B cell (primary cell): Measurements from ENCODE around the gene OR10G4. TPM values are rescaled to one million over a fixed set of nuclear protein-coding genes. Genes with fewer than 3 reads are reported as not detected.

ENCODE experiments used
- ATAC-seq: fragments of 200-7000 bp; cut with Tn5 transposase; one replicate; pipeline ENCODE4 v1.10.0; 2021; ENCODE audit warnings: low read depth, mild to moderate bottlenecking, moderate number of reproducible peaks, moderate library complexity
- CTCF ChIA-PET: fragments of 350-600 bp; sonication (Branson Sonifier 250); formaldehyde crosslinking; loops from one replicate; lab custom pipeline; 2021; ENCODE audit warnings: antibody characterized with exemption, inconsistent platforms; lab: Charles Lee
- POLR2A ChIA-PET: fragments of 350-600 bp; sonication (Branson Sonifier 250); formaldehyde crosslinking; loops from one replicate; lab custom pipeline; 2021; ENCODE audit warnings: antibody characterized with exemption; lab: Charles Lee
- DNase-seq: peaks from one replicate; pipeline ENCODE4 v3.0.0; 2013
- H2AFZ ChIP-seq: 2 replicates; pipeline ENCODE4 v1.6.1; 2012; ENCODE audit warnings: mild to moderate bottlenecking, low read depth, low read length; ENCODE audit not compliant: insufficient read depth, poor library complexity, severe bottlenecking
- H3K27ac ChIP-seq, 2 donors: 1 replicate in 1 of 2; 2 replicates in 1 of 2; pipeline ENCODE4 v1.5.1; 2012 to 2013; ENCODE audit warnings: low read length in 2 of 2, mild to moderate bottlenecking in 2 of 2, moderate library complexity in 1 of 2
- H3K27me3 ChIP-seq, 4 experiments: fragments of 200-600 bp in 1 of 4; sonication (generic) in 1 of 4; replicated peaks in 1 of 4; 1 replicate in 2 of 4; 2 replicates in 2 of 4; pipeline versions ENCODE4 v1.6.1 to v1.7.0; 2013 to 2016; ENCODE audit warnings: low read length in 3 of 4, mild to moderate bottlenecking in 2 of 4, mixed read lengths in 1 of 4, moderate library complexity in 1 of 4; ENCODE audit not compliant: insufficient read depth in 4 of 4, control insufficient read depth in 3 of 4; ENCODE audit errors: control extremely low read depth in 1 of 4
- H3K36me3 ChIP-seq, 2 experiments: replicated peaks in 1 of 2; 1 replicate in 1 of 2; 2 replicates in 1 of 2; pipeline versions ENCODE4 v1.6.1 to v1.7.1; 2013; ENCODE audit warnings: low read length in 1 of 2; ENCODE audit not compliant: insufficient read depth in 2 of 2, control insufficient read depth in 1 of 2; ENCODE audit errors: control extremely low read depth in 1 of 2, extremely low read depth in 1 of 2
- H3K4me1 ChIP-seq, 2 donors: fragments of 200-600 bp in 1 of 2; sonication (generic) in 1 of 2; 1 replicate in 1 of 2; 2 replicates in 1 of 2; pipeline versions ENCODE4 v1.5.1 to v1.6.1; 2013 to 2017; ENCODE audit warnings: low read length in 2 of 2; ENCODE audit not compliant: control insufficient read depth in 2 of 2, insufficient read depth in 2 of 2
- H3K4me2 ChIP-seq: replicated peaks from 2 replicates; pipeline ENCODE3; 2012; ENCODE audit warnings: mild to moderate bottlenecking, low read depth, low read length; ENCODE audit not compliant: poor library complexity, severe bottlenecking
- H3K4me3 ChIP-seq, 5 experiments: fragments of 200-600 bp in 1 of 5; sonication (generic) in 1 of 5; 1 replicate in 3 of 5; 2 replicates in 2 of 5; pipeline versions ENCODE4 v1.5.1 to v1.7.0; 2011 to 2016; ENCODE audit warnings: low read length in 4 of 5, mild to moderate bottlenecking in 4 of 5, low read depth in 2 of 5, control low read depth in 1 of 5, moderate library complexity in 1 of 5; ENCODE audit not compliant: insufficient read depth in 1 of 5; ENCODE audit errors: control extremely low read depth in 1 of 5, extremely low read depth in 1 of 5
- H3K79me2 ChIP-seq: fragments of 200-600 bp; sonication (generic); one replicate; pipeline ENCODE4 v1.6.0; 2016; ENCODE audit warnings: low read length; ENCODE audit not compliant: control insufficient read depth, insufficient read depth
- H3K9ac ChIP-seq: fragments of 200-600 bp; sonication (generic); 2 replicates; pipeline ENCODE4 v1.6.1; 2017; ENCODE audit warnings: mild to moderate bottlenecking, low read length, moderate library complexity
- H3K9me3 ChIP-seq, 3 donors: one replicate each; pipeline versions ENCODE4 v1.6.1 to v1.7.1; 2013; ENCODE audit warnings: low read length in 2 of 3; ENCODE audit not compliant: control insufficient read depth in 2 of 3, insufficient read depth in 1 of 3; ENCODE audit errors: control extremely low read depth in 1 of 3
- H4K20me1 ChIP-seq: 2 replicates; pipeline ENCODE4 v1.6.0; 2012; ENCODE audit warnings: mild to moderate bottlenecking, low read length; ENCODE audit not compliant: insufficient read depth, control insufficient read depth, poor library complexity, severe bottlenecking
- H3K27ac Mint-ChIP-seq: one replicate; pipeline ENCODE4 v1.8.0; 2021; ENCODE audit warnings: mixed read lengths
- H3K27me3 Mint-ChIP-seq: one replicate; pipeline ENCODE4 v1.8.0; 2021; ENCODE audit warnings: mixed read lengths
- H3K4me1 Mint-ChIP-seq: one replicate; pipeline ENCODE4 v1.8.0; 2021; ENCODE audit warnings: mixed read lengths
- H3K4me3 Mint-ChIP-seq: one replicate; pipeline ENCODE4 v1.8.0; 2021; ENCODE audit warnings: mixed read lengths
- H3K9me3 Mint-ChIP-seq: one replicate; pipeline ENCODE4 v1.8.0; 2022; ENCODE audit warnings: mixed read lengths; ENCODE audit not compliant: insufficient read depth
- EZH2 ChIP-seq: IDR thresholded peaks from 2 replicates; pipeline ENCODE4 v1.6.1; 2012; ENCODE audit warnings: borderline replicate concordance, low read depth, mild to moderate bottlenecking, moderate library complexity, low read length; ENCODE audit not compliant: insufficient read depth, poor library complexity, severe bottlenecking
- WGBS: methylation state at CpG from one replicate; pipeline ENCODE4 v1.1.5; 2013; ENCODE audit warnings: missing lambda C conversion rate; ENCODE audit not compliant: insufficient coverage; 5-methylcytosine and 5-hydroxymethylcytosine counted together
- intact Hi-C: fragments of 100-400 bp; cut with micrococcal nuclease; formaldehyde crosslinking; loops from one replicate; pipeline ENCODE4 v1.10.0; 2022
- polyA minus RNA-seq: library from RNA; depleted of rRNA, polyadenylated mRNA; stranded (reverse); fragments of >200 nt; gene quantifications from 2 replicates; pipeline ENCODE4 v1.2.3, GENCODE V29; 2012
- polyA plus RNA-seq: library from polyadenylated mRNA; depleted of rRNA; stranded (reverse); fragments of >200 nt; gene quantifications from 2 replicates; pipeline ENCODE4 v1.2.3, GENCODE V29; 2012
- total RNA-seq, 2 donors: library from RNA; stranded (reverse); fragments of 120-200 nt in 1 of 2; gene quantifications; 1 replicate in 1 of 2; 2 replicates in 1 of 2; pipeline versions ENCODE4 v1.2.3 to v1.2.4, GENCODE V29; 2013 to 2022
- TF ChIP-seq, protein P1 (sequence below): fragments of 200-600 bp; IDR thresholded peaks from one replicate; pipeline ENCODE4 v1.8.0; 2022; ENCODE audit warnings: antibody characterized with exemption, mild to moderate bottlenecking

Gene OR10G4, protein sequence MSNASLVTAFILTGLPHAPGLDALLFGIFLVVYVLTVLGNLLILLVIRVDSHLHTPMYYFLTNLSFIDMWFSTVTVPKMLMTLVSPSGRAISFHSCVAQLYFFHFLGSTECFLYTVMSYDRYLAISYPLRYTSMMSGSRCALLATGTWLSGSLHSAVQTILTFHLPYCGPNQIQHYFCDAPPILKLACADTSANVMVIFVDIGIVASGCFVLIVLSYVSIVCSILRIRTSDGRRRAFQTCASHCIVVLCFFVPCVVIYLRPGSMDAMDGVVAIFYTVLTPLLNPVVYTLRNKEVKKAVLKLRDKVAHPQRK
- not detected in 2 replicates for total RNA-seq
- total RNA-seq (2013), result not detected
- polyA plus RNA-seq, result not detected in 2 replicates
- not detected in 2 replicates for polyA minus RNA-seq

- intact Hi-C loops, result no loop called here
- no peak within 1 kb of the TSS for H3K4me2 ChIP-seq
- peaks cover 0 to 2% (median 0%) of the 10 kb centered on the region in 3 donors for H3K9me3 ChIP-seq
- no peak for DNase-seq
- H3K9ac ChIP-seq, result no peak within 1 kb of the TSS
- H3K9me3 Mint-ChIP-seq, result no peaks in the 10 kb centered on the region
- no peaks in the 10 kb centered on the region for H3K27me3 ChIP-seq
- H3K27me3 Mint-ChIP-seq, result peaks cover 3% of the 10 kb centered on the region
- POLR2A ChIA-PET, result no interaction called here
- H3K79me2 ChIP-seq, result no peaks in the 10 kb centered on the region
- no CpG with 5 or more reads among the region's 2 CpGs for WGBS
- CTCF ChIA-PET, result no interaction called here
- no peak within 1 kb of the TSS for H3K4me3 Mint-ChIP-seq
- H3K27ac Mint-ChIP-seq, result no peak within 1 kb of the TSS
- no peak for ATAC-seq
- H3K4me1 ChIP-seq, result no peaks in the 10 kb centered on the region
- no peaks in the 10 kb centered on the region for H3K36me3 ChIP-seq
- TF ChIP-seq EZH2, result no peak
- TF ChIP-seq, protein P1, sequence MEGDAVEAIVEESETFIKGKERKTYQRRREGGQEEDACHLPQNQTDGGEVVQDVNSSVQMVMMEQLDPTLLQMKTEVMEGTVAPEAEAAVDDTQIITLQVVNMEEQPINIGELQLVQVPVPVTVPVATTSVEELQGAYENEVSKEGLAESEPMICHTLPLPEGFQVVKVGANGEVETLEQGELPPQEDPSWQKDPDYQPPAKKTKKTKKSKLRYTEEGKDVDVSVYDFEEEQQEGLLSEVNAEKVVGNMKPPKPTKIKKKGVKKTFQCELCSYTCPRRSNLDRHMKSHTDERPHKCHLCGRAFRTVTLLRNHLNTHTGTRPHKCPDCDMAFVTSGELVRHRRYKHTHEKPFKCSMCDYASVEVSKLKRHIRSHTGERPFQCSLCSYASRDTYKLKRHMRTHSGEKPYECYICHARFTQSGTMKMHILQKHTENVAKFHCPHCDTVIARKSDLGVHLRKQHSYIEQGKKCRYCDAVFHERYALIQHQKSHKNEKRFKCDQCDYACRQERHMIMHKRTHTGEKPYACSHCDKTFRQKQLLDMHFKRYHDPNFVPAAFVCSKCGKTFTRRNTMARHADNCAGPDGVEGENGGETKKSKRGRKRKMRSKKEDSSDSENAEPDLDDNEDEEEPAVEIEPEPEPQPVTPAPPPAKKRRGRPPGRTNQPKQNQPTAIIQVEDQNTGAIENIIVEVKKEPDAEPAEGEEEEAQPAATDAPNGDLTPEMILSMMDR, result no peak
- H4K20me1 ChIP-seq, result no peaks in the 10 kb centered on the region
- no peak within 1 kb of the TSS for H2AFZ ChIP-seq
- H3K4me1 Mint-ChIP-seq, result no peaks in the 10 kb centered on the region
- H3K4me3 ChIP-seq, result no peak within 1 kb of the TSS
- H3K27ac ChIP-seq, result no peak within 1 kb of the TSS
Observed at GRCh38 chr11:124012697-124013096, at the start of gene OR10G4. Gene OR10G4, plus strand, starts transcription at chr11:124012997. Its CDS starts 2,578 bp downstream, at chr11:124015575.

GRCh38 chr11:123973816-123974215 lies 39.0 kb upstream of the OR10G4 start:
- Histone ChIP-seq H3K27ac (no peak overlapping the region), H3K4me2 (no peak overlapping the region), H3K4me3 (no peak overlapping the region), H3K4me1 (no peaks in the 10 kb centered on the region), H3K36me3 (no peaks in the 10 kb centered on the region), H3K9ac (no peak overlapping the region), H3K79me2 (no peaks in the 10 kb centered on the region), H3K27me3 (no peaks in the 10 kb centered on the region), H4K20me1 (no peaks in the 10 kb centered on the region), H3K9me3 (peaks cover 0 to 6% (median 0%) of the 10 kb centered on the region in 3 donors), H2AFZ (no peak overlapping the region)
- TF ChIP-seq, protein P1, result no peak
- no peak for TF ChIP-seq EZH2
- DNase-seq, result no peak
- no peak overlapping the region for H3K27ac Mint-ChIP-seq
- ATAC-seq, result no peak
- no peak overlapping the region for H3K4me3 Mint-ChIP-seq
- no peaks in the 10 kb centered on the region for H3K4me1 Mint-ChIP-seq
- CTCF ChIA-PET, result no interaction called here
- no CpG with 5 or more reads among the region's 1 CpG for WGBS
- H3K9me3 Mint-ChIP-seq, result peaks cover 7% of the 10 kb centered on the region
- intact Hi-C loops, result no loop called here
- H3K27me3 Mint-ChIP-seq, result peaks cover 5% of the 10 kb centered on the region
- POLR2A ChIA-PET, result no interaction called here
